ENCODE measurements around the gene IPP.
"Not testable (repeated sequence)": the region's sequence is repeated elsewhere in the genome, so short reads cannot be mapped to it uniquely, and the experiment has no call there.

IPP gene

DNA sequence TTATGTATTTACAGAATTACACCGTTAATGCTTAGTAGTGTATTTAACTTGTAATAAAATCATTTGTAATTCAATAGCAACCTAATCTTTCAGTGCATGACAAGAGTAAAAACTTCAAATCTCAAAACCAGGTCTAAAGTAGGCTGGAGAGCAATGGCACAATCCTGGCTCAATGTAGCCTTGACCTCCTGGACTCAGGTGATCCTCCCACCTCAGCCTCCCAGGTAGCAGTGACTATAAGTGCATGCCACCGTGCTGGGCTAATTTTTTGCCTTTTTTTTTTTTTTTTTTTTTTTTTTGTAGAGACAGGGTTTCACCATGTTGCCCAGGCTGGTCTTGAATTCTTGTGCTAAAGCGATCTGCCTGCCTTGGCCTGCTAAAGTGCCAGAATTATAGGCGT is 11.3 kb downstream of the IPP start:
- no peak for FAIRE-seq

DNA sequence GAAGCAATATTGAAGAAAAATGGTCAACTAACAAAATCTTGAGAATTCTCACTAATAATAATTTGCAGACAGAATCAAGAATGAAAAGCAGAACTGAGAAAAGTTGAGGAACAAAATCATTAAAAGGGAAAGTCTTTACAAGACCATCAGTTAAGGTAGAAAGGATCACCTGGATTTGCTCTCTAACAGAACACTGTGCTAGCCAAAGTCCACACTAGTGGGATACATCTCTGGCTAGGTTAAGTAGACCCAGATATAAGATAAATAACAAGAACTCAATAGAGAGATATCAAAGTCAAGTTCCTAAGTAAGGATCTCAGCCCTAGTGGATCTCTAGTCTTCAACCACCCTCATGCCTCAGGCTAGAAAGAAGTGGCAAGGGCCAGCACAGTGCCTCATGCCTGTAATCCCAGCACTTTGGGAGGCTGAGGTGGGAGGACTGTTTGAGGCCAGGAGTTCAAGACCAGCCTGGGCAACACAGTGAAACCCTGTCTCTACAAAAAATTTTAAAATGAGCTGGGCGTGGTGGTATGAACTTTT is 19.6 kb downstream of the IPP start:
- FAIRE-seq, result no peak

DNA sequence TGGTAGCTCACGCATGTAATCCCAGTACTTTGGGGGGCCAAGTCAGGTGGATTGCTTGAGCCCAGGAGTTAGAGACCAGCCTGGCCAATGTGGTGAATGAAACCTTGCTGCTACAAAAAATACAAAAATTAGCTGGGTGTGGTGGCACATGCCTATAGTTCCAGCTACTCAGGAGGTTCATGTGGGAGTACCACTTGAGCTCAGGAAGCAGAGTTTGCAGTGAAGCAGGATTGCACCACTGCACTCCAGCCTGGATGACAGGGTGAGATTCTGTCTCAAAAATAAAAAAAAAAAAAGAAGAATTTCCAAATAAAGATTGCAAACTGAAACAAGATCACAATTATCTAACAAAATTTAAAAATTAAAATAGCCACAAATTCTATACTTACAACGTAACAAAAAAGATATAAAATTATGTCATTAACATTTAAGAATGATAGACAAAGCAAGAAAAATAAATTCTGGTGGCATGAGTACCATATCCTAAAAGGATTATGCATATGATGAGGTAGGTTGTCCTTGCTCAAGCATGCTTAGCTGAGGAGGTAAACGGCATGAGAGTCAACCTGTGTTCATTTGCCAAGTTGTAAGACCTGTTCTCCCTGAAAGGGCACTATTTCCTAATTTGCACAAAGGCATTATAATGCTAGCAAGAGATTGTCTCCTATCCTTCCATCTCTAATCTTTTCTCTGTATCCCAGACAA is 20.2 kb downstream of the IPP start:
- FAIRE-seq, result no peak

DNA sequence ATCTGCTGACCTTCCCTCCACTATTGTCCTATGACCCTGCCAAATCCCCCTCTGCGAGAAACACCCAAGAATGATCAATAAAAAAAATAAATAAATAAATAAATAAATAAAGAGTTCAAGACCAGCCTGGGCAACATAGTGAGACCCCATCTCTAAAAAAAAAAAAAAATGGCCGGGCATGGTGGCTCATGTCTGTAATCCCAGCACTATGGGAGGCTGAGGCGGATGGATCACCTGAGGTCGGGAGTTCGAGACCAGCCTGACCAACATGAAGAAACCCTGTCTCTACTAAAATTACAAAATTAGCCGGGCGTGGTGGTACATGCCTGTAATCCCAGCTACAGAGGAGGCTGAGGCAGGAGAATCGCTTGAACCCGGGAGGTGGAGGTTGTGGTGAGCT is 24.4 kb downstream of the IPP start:
- not testable (repeated sequence) for FAIRE-seq

DNA sequence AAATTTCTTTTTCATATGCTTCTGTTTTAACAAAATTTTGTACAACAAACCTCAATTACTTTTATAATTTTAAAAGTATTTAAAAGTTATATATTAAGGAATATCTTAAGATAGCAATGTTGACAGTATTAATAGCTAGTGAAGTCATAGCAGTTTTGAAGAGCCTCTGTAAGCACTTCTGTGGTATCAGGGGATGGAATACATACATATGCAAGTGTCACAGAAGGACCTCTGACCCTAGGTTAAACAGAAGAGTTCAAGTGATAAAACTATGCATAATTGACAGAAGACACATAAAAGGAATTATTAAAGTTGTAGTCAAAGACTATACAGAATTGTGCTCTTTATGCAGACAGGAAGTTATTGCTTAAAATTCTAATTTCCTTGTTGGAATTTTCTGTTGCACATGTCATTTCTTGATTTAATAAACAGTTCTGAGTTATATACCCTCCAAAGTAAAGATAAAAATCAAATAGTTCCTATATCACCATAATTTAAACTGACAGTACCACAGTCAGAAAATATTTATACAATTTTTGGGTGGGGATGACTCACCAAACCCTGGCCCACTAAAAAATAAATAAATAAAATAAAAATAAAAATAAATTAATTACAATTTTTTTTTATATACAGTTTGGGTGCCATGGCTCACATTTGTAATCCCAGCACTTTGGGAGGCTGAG is 27.1 kb downstream of the IPP start:
- no peak for FAIRE-seq

DNA sequence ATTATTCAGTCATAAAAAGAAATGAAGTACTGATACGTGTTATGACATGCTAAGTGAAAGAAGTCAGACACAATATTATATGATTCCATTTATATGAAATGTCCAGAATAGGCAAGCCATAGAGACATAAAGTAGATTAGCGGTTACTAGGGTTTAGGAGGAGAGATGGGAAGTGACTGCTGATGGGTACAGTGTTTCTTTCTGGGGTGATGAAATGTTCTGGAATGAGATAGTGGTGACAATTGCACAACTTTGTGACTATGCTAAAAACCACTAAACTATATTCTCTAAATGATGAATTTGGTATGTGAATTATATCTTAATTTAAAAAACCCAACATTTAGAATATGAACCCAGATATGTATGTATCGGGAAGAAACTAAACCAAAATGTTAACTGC is 27.6 kb downstream of the IPP start:
- FAIRE-seq, result no peak

DNA sequence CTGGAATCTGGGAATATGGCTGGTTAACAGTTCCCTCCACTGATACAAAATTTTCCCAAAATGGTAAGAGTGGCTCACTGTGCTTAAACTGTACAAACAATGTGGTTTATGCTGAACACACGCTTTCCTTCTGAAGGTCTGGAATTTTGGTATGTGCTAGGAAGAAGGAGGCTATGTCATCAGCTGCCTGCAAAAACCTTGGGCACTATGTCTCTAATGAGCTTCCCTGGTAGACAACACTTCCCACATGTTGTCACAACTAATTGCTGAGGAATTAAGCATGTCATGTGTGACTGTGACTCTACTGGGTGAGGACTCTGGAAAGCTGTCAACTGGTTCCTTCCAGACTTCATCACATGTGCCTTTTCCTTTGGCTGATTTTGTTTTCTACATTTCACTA is 29.2 kb downstream of the IPP start:
- no peak for FAIRE-seq

DNA sequence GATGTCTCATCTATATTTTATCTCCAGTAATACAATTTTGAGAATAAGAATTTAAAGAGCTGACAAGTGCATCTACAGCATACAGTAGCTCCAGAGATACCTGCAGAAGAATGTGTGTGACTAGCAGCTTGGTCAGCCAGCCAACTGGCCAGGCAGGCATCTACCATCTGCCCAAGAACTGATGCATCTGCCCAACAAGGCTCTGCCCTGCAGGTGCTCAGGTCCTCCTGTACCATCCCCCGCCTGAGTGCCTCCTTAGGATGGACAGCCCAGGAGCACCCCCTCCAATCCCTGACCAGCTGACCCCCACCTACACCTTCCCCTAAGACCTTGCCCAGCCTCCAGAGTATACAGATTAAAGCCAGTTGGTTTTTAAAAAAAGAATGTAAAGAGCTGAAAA is 32.2 kb downstream of the IPP start:
- no peak for FAIRE-seq

DNA sequence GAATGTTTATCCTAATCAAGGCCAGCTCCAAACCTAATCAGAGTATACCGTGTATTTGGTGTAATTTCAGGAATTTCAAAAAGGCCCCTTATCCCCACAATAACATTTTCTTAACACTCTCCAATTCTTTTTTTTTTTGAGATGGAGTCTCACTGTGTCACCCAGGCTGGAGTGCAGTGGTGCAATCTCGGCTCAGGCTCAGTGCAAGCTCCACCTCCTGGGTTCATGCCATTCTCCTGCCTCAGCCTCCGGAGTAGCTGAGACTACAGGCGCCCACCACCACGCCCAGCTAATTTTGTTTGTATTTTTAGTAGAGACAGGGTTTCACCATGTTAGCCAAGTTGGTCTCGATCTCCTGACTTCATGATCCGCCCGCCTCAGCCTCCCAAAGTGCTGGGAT is 33.1 kb downstream of the IPP start:
- FAIRE-seq, result not testable (repeated sequence)

DNA sequence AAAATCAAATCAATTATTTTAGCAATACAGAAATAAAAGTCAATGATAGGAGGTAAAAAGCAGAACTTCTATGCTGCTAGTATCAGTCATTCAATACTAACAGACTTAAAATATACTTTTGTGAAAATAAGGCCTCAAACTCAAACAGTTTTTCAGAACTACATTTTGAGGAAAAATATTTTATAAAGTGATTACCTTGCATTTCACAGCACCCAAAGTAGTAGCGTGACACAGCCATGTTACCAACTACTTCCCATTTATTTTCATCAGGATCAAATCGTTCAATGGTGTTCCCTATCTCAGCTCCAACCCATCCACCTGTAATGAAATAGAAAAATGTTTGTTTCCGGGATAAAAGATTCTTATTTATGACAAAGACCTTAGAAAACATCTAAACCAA is 33.8 kb downstream of the IPP start:
- no peak for FAIRE-seq

DNA sequence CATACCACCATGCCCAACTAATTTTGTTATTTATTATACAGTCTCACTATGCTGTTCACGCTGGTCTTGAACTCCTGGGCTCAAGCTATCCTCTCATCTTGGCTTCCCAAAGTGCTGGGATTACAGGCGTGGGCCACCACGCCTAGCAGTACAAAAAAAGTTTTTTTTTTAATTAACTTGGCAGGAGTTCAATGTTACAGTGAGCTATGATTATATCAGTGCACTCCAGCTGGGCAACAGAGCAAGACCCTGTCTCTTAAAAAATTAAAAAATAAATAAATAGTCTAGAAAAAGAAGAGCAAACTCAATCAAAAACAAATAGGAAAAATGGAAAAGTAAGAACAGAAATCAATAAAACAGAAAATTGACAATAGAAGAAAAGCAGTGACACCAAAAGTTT is 36.7 kb downstream of the IPP start:
- no peak for FAIRE-seq

DNA sequence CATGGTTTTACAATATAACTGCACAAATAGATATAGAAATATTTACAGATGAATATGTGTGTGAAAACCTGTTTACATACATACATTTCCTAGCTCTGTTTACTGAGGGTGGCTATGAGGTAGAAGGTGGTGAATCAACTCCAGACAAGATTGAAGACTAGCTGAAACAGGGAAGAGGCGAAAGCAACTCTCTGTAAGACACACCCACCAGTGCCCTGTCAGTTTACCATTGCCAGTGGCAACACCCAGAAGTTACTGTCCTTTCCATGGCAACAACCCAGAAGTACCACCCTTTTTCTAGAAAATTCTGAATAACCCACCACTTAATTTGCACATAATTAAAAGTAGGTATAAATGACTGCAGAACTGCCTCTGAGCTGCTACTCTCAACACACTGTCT is 45.8 kb downstream of the IPP start:
- no peak for FAIRE-seq

DNA sequence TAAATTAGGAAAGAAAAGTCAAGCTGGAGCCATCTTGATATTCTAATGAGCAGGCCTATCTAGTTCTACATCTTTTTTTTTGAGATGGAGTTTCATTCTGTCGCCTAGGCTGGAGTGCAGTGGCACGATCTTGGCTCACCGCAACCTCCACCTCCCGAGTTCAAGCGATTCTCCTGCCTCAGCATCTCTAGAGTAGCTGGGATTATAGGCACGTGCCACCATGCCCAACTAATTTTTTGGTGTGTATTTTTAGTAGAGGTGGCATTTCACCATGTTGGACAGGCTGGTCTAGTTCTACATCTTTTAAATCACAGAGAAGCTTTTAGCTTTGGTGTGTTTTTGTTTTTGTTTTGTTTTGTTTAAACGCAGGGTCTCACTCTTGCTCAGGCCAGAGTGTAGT is 55.6 kb downstream of the IPP start:
- FAIRE-seq, result no peak

DNA sequence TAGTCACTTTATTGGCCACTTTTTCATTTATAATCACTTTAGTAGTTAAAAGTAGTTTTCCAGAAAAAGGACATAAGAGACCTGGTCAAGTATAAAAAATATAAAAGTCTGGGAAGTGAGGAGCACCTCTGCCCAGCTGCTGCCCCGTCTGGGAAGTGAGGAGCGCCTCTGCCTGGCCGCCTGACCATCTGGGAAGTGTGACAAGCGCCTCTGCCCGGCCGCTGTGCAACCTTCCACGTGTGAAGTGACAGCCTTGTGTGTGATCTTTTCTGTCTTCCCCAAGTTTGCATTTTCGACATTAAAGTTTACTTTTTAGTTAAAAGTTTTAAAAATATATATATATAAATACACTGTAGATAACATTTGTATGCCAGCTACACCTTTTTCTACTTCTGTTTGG is 56.6 kb downstream of the IPP start:
- FAIRE-seq, result not testable (repeated sequence)

DNA sequence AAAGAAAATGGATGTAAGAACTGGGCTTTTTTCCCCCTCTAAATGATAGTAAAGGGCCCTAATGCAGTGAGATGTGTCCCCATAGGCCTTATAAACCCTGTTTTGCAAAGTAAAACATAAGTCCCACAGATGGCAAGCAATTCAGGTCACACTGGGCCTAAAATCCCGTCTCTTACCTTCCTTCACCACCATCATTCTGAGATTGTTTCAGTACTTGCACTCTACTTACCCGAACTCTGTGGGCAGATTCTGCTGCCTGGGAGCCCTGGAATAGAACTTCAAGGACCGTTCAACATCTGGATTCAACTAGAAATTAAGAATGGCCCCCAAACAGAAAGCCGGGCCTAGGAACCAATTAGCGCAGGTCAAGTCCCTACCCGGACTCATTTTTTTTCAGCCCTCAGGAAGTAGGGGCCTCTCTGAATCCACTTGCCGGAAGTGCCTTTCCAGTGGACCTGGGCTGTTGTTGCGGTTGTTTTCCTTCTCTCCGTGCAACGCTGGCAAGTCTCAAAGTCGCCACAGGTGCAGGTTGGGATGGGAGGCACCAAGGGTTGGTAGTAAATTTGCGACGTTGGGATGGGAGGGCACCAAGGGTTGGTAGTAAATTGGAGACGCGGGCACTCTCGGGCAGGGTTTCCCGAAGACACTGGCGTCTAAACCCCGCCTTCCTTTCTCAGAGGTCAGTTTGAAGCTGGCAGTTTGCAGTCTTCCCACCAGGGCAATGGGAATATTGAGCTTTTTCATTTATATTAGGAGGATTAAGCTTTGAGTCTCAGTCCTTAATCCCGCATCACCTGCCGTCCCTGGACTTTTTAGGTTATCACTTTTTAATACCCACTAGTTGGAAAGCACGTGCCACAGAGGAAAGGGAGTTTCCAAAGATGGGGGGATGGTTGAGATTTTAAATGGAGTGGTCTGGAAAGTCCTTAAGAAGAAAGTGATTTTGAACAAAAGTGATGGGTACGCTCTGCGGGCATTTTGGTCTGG is 62.4 kb downstream of the IPP start, which contains the start of gene TMEM69:
TSS of gene TMEM69 (plus strand) at position 428 of the 987 bp plus-strand sequence. CDS start 2,888 bp downstream, outside the sequence.
- no peak for FAIRE-seq

DNA sequence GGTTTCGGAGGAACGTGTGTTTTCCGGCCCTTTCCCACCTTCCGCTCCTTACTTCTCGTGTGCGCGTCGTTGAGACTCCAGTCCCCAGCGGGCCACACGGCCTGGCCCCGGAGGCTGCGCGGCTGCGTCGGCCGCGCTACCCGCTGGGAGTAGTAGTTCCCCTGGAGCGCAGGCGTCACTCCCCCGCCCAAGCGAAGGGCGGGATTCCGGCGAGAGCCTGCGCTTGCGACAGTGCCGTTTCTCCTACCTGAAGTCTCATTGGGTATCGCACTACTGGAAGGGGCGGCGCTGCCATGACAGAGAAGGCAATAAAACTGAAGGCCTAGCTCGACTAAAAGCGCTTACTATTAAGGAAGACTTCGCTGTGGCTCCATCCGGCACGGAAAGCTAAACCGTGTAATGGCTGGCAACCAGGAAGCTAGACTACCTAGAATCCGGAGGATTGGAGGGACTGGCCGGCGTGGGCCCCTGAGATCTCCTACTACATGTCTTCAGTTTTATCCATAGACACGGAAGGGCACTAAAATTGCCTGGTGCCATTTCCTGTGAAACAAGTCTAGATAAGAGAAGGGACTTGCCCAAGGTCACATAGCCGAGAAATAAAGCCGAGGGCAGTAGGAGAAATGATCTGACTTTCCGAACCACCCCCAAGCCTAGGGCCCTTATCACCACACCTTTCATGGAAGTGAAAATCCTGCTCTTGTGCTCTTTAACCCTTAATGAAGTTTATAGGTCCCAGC is 63.3 kb downstream of the IPP start:
- peak; percentile 92 for FAIRE-seq

DNA sequence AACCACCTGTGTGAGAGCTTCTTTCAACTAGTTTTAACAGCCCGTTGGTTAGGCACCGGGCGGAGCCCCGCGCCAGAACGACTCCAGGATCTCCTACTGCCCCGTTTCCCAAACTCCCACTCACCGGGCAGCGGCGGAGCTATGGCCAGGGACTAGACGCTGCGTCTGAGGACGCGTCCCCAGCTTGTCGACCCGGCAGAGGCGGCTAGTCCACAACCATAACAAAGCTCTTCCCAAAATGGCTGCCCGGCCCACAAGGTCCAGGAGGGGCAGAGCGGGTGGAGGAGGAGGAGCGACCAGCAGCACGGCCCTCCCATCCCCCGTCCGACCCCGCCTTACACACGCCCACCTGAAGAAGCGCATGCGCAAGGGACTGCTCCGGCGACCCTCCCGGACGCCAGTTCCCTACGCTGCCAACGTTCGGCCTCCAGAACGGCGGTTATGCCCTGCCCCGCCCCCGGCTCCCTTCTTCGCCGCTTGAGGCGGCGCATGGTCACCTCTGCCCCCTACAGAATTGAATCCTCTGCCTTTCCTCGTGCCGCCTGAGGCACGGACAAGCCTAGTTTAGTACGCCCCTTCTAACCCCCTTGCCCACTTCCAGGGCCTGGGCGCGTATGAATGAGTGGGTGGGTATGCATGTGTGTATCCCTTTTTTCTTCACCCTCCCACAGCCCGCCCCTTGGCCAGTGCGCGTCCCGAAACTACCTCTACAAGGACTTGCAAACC is 64.0 kb downstream of the IPP start, which contains the start of gene GPBP1L1:
TSS of gene GPBP1L1 (minus strand) at position 246 of the 726 bp plus-strand sequence. CDS start 27,446 bp downstream, outside the sequence.
- FAIRE-seq, result peak; percentile 6

DNA sequence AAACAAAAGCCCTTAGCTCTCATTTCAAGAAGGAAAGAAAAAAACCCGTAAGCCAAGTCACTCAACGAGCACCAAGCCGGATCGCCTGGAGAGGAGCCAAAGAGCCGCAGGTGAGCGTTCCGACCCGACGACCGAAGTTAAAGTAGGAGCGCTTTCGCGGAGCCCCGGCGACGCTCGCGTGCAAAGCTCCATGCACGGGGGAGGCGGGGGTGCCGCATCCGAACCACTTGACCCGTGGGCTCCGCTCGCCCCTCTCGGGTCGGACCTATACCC is 64.5 kb downstream of the IPP start:
- no peak for FAIRE-seq

DNA sequence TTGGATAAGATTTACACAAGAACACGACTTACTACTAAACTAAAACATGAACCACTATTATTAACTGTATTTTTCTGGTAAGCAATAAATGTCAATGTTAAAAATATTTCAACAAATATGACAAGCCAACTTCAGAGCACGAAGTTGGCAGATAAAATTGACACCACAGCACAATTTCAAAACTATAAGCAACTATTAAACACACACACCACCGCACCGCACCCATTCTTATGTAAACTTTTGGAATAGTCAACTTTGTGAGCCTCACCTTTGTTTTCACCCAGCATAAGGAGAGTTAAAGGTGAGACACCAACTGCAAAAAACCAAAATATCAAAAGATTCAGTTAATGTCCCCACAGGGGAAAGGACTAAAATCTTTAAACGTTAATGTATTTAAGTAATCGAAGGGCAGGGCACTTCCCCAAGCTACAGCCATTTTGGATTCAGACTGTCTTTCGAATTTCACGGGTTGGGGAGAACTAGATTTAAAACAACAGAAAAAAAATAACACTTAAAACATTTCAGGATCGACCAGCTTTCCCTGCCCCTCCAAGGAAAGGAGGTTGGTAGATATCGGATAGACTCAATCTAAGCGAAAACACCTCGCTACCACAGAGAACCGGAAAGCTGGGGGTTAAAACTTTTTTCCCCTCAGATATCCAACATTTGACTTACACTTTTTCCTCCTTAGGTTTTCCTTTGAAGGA is 65.0 kb downstream of the IPP start:
- FAIRE-seq, result no peak

DNA sequence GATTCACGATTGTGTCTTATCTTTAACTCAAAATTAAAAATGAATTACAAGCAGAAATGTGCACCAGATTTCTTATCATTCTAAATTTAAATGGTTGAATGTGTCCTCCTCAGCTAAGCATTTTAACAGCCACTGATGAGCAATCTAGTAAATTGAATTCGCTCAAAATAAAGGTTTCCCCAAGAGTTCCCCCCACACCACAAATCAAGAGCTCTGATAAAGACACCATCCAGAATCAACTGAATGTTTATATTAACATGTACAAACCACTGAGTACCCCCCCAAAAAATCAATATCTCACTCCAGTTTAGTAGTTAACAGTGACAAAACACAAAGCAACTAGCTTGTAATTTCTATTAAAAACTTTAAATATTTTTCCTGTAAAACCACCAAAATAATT is 66.1 kb downstream of the IPP start:
- no peak for FAIRE-seq

DNA sequence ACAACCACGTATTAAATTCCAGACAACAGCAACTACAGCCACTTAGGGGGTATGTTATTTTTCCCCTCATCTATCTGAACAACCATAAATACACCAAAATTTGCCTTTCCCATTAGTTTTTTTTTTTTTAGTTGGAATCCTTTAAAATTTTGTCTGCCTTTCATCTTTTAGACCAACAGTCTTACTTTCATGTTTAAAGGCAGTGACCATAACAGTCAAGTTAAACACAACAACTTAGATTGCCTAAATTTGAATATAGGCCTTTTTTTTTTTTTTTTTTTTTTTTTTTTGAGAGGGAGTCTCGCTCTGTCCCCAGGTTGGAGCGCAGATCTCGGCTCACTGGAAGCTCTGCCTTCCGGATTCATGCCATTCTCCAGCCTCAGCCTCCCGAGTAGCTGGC is 67.5 kb downstream of the IPP start:
- no peak for FAIRE-seq
